Kasumi-1 (cell line): ENCODE data around the gene RBM4B.
"Not testable (repeated sequence)": the region's sequence is repeated elsewhere in the genome, so short reads cannot be mapped to it uniquely, and the experiment has no call there.

Experiments
- DNase-seq, 2 experiments: peaks; one replicate each; lab custom pipeline; 2025; lab: John Stamatoyannopoulos, UW

RBM4B gene

DNA sequence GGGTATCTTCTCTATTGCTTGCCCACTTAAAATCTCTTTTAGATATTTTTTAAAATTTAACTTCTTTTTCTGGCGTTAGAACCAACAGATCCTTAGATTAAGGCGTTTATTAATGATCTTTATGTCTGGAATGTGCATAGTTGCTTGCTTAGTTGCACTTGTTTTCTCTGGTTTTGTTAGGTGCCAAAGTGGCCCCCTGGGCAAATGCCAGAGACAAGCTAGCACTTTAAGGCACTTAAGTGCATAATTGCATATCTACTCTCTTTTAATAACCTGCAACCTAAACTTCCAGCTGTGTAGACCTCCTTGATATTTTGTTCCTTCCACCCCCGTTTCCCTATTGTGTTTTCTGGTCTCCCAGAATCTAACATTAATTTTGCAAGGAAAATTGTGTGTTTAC is 35.9 kb downstream of the RBM4B start:
- no peak for DNase-seq

DNA sequence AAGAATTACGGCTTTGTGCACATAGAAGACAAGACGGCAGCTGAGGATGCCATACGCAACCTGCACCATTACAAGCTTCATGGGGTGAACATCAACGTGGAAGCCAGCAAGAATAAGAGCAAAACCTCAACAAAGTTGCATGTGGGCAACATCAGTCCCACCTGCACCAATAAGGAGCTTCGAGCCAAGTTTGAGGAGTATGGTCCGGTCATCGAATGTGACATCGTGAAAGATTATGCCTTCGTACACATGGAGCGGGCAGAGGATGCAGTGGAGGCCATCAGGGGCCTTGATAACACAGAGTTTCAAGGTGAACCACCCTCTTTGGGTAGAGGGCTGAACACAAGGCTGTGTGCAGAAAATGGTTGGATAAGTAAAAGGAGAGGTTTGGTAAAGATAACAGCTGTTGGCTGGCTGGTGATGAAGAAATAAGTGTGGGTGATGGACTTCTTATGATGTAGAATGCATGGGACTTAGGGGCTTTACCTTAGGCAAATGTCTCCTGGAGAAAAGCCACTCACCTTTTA is 37.8 kb downstream of the RBM4B start:
- not testable (repeated sequence) for DNase-seq

DNA sequence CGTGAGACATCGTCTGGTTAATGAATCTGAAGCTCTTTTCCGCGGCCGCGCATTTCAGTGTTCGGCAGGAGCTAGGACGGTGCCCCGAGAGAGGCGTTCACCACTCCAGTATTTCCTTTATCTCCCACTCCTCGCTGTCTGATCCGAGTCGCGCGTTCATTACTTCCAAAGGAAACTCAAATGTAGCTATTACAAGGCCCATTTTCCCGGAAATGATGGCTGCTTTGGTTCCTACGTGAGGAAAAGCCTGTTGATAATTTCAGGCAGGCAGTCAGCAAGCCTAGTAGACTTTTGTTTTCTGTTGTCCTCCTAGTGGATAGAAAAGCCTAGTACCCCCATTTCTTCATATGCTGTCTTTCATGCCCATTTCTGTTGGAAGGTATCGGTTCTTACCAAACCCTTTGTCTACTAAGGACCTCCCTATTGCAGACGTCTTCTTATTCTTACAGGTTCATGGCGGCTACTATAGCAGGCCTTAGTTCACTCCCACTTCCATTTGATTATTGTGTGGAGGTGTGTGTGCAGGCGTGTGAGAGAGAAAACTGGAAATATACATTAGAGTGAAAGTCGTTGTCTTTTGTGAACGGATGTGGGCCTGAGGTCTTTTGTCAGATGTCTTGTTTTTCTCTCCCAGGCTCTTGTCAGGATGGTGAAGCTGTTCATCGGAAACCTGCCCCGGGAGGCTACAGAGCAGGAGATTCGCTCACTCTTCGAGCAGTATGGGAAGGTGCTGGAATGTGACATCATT is 38.4 kb downstream of the RBM4B start:
- peak; percentile 18 to 47 for DNase-seq

DNA sequence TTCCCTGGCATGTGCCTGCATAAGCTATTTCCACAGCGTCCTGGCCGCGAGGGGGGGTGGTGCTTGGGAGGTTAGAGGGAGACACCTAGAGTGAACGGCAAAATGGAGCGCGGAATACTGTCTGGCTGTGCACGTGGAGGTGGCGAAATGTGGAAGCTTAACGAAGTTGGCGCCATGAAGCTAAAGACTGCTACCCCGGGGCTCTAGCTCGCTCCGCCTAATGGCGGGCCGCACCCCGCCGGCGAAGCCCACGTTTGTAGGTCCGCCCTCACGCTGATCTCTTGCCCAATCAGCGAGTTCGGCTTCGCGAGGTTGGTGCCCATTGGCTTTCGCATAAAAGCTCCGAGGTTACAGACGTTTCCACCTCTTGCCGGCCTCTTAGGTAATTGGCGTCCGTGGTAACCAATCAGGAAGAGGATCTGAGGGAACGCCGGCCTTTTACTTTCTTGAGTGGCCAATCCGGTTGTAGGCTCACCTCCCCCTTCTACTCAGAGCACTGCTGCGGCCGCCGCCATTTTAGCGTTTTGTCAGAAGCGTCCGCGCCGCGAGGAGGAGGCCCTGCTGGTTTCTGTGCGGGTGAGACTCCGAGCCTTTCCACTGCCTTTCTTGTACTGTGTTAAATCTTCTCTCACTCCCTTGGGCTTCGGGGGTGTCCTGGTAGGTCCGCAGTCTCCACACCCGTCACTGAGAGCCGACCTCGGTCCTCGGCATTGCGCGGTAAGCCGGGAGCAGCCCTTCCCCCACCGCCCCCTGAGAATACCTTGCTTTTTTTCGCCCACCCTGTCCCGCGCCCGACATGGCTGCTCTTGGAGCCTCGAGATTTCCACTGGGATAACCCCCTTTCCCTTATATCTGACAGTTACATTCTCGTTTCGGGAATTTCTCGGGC is 39.3 kb downstream of the RBM4B start, which contains the start of gene RBM4:
RBM4 (plus strand) TSS at position 527 of the 889 bp plus-strand sequence. CDS start 1,009 bp downstream, outside the sequence.
- DNase-seq: peak; percentile 99 to 100

DNA sequence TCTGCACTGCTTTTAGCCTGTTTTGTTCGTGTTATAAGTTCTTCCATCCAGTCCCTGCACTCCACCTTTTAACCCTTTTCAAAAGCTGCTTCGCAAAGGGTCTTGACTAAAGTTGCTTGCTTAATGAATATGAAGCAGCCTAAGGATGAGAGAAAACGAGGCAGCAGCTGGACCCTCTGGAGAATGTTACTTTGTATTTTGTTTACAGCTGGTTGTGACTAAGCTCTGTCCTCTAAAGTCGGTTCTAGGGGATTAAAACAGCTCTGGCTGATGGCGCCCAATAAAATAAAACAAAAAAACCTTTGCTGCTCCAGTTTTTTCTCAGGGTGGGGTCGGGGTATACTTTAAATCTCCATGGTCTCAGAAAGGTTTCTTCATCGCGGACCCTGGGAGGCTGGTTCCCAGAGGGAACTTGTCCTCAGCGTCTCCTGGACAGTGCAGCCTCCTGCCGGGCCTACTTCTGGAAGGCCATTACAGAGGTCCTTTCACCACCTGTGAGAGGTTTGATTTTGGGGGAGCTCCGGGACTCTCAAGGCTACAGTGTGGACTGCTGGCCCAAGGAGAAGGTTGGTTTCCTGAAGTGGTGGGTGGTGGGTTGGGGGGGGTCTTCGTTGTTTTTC is 40.0 kb downstream of the RBM4B start:
- no peak for DNase-seq

DNA sequence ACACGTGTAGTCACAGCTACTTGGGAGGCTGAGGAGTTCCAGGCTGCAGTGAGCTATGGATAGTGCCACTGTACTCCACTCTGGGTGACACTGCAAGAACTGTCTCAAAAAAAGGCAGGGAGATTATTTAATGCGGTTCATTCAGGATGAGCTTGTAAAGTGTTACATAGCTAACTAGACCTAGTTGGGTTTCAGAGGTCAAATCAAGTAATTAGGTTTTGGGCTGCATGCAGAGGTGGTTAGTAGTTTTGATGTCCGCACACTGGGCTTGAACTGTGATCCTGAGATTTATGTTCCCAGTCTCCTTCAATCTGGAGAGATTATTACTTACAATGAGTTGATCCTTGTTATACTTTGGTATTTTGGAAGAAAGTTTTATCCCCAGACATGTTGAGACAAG is 41.3 kb downstream of the RBM4B start:
- DNase-seq: no peak

DNA sequence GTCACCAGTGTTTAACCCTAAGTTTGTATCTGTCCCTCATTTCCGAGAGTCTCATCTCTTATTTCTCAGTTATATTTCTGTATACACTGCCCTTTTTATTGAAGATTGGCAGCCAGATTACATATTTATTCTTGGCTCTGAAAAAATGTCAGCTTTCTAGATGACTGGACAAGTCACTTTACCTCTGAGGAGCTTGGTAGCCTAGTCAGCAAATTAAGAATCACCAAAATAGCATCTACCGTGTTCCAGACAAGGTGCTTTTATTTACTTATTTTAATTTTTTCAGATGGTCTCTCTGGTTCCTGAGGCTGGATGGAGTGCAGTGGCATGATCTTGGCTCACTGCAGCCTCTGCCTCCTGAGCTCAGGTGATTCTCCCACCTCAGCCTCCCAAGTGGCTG is 44.7 kb downstream of the RBM4B start:
- no peak for DNase-seq

DNA sequence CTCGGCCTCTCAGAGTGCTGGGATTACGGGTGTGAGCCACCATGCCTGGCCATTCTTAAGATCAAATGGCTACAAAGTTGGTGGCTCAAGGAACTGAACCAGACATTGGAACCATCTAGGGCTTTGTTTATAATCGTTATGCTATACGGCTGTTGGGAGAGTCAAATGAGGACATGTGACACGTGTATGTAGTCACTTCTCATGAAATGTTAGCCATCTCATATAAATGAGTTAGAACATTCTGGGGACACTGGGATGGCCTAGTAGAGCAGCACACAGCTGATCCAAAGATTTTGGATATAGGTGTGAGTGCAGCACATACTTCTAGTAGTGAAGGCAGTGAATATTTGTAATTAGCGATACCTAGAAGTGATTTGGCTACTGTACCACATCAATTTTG is 45.8 kb downstream of the RBM4B start:
- no peak for DNase-seq

DNA sequence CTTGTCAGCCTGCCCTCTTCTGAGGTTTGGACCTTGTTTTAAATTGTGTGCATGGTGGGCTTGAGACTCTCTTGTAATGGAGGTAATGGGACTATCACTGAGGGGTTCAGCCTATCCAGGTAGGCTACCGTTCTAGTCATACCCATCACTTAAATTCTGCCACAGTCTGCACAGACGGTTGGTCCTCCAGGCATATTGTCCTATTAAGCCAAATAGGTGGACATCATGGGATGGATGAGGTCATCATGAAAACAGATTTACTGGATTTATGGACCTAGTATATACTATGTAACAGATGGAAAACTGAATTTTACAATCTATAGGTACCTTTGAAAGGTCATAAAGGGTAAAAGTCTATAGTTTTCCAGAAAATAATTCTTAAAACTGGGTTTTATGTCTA is 48.3 kb downstream of the RBM4B start:
- no peak for DNase-seq

DNA sequence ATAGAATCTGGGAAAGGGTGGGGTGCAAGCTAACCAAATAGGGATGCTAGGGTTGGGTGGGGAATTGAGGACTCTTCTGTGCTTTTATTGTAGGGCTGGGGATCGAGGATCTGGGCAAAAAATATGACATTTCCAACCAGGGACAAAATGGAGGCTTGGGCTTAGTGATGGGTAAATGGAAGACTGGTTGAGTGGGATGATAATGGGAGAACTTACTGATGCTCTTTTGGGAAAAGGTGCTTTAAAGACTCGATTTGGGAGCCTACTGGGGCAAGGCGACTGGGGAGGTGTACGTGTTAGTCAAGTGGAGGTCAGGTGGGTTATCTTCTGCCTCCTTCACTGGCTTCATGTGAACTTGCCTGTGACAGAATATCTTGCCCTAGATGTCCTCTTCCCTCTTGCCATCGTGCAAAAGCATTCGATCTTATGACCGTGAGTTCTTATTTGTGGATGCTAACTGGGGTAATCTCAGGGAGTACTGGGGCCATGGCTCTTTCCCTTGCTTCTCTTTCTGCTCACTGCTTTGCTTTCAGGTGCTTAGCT is 49.6 kb downstream of the RBM4B start:
- DNase-seq: no peak

DNA sequence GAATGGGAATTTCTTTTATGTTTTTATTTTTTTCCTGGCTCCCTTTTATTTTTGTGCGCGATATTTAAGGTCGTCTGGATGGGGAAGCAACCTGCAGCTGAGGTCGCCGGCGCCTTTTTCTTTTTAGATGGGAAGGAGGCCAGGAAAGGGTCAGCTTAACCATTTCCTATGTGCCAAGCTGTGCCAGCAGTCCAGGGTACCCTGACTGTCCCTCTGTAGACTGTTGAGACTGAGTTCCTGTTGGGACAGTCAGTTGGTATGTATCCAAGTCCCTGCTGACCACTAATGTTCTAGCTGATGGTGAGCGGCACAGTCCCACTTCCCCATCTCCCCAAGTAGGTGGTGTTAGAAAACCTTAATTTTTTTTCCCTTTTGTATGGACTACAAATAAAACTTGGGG is 50.8 kb downstream of the RBM4B start:
- DNase-seq: no peak

DNA sequence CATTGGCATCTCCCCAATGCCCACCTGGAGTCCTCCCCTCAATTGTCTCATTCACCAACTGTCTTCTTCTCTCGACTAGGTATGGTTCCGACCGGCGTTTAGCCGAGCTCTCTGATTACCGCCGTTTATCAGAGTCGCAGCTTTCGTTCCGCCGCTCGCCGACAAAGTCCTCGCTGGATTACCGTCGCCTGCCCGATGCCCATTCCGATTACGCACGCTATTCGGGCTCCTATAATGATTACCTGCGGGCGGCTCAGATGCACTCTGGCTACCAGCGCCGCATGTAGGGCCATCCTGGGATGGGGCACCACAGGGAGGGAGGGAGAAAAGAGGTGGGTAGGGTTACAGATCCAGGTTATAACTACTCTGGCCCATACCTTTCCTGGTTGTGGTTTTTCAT is 51.3 kb downstream of the RBM4B start:
- no peak for DNase-seq

DNA sequence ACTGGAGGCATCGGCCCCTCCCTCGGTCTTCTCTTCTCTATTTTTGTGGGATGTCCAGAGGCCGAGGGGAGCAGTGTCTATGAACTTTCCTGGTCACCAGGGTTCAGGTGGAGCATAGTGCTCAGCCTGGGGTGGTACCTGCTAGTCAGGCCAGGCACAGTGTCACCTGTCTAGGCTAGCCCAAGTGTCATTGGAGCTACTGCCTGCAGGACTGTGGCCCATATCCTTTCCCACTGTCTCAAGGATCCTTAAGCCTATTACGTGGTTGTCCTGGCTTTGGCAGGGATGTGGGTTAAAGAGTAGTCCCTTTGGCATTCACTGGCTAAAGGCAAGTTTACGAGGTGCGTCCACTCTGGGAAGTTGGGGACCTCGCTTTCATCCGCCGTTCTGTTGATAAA is 51.9 kb downstream of the RBM4B start:
- DNase-seq: no peak

DNA sequence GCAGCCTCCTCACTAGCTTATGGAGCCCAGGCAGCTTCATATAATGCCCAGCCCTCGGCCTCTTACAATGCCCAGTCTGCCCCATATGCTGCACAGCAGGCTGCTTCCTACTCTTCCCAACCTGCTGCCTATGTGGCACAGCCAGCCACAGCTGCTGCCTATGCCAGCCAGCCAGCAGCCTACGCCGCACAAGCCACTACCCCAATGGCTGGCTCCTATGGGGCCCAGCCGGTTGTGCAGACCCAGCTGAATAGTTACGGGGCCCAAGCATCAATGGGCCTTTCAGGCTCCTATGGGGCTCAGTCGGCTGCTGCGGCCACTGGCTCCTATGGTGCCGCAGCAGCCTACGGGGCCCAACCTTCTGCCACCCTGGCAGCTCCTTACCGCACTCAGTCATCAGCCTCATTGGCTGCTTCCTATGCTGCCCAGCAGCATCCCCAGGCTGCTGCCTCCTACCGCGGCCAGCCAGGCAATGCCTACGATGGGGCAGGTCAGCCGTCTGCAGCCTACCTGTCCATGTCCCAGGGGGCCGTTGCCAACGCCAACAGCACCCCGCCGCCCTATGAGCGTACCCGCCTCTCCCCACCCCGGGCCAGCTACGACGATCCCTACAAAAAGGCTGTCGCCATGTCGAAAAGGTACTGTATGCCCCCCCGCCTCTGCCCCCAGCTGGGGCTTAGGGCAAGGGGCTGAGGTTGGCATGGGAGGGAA is 52.5 kb downstream of the RBM4B start:
- DNase-seq: no peak

DNA sequence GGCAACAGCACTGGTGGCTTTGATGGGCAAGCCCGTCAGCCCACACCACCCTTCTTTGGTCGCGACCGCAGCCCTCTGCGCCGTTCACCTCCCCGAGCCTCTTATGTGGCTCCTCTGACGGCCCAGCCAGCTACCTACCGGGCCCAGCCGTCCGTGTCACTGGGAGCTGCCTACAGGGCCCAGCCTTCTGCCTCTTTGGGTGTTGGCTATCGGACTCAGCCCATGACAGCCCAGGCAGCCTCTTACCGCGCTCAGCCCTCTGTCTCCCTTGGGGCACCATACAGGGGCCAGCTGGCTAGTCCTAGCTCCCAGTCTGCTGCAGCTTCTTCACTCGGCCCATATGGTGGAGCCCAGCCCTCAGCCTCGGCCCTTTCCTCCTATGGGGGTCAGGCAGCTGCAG is 53.2 kb downstream of the RBM4B start:
- no peak for DNase-seq

DNA sequence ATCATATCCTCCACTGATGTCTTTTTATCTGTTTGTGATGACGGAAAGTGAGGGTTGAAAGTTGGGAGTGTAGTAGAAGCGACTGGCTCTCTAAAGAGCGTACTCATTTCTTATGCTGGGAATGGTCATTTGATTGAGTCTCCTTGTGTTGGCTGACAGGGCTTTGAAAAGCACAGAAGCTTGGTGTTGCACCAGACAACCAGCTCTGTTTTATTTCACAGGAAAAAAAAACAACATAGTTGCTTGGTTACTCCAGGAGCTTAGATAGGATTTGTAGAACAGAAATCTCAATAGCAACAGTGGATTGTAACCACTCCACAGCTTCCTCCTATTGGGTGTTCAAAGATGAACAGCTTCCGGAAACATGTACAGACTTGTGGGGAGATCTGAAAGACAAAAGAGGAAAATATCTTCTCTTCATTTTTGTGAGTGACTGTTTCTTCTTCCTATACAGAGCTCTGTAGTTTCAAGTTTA is 58.6 kb downstream of the RBM4B start:
- peak; percentile 77 to 81 for DNase-seq

DNA sequence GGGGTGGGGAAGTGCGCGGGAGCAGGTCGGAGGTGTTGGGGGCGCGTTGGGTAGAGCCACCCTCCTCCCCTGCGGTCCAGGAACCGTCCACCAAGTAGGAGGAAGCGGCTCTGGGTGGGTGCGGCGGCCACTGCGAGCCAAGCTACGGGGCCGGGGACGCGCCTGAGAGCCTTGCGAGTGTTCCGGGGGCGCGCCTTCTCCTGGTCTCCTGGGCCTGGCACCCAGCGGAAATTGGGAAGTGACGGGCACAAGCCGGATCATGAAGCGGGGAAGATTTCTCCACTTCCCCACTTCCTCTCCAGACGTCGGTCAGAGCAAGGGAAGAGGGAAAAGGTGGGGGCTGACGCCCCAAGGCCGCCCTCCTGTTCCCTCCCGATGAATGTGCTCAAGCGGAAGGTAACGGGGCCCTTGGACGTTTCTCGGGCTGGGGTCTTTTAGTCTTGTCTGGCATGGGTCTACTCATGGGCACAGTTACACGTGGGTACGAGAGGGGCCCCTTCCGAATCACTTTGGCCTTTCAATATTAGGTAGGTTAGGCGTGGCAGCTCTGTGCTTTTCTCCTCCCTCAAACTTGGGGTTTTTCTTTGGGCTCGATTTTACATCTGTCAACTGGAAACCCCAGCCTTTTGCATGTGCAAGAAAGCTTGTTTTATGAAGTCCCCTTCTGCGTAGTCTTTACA is 60.4 kb downstream of the RBM4B start:
- DNase-seq: peak; percentile 69 to 71

DNA sequence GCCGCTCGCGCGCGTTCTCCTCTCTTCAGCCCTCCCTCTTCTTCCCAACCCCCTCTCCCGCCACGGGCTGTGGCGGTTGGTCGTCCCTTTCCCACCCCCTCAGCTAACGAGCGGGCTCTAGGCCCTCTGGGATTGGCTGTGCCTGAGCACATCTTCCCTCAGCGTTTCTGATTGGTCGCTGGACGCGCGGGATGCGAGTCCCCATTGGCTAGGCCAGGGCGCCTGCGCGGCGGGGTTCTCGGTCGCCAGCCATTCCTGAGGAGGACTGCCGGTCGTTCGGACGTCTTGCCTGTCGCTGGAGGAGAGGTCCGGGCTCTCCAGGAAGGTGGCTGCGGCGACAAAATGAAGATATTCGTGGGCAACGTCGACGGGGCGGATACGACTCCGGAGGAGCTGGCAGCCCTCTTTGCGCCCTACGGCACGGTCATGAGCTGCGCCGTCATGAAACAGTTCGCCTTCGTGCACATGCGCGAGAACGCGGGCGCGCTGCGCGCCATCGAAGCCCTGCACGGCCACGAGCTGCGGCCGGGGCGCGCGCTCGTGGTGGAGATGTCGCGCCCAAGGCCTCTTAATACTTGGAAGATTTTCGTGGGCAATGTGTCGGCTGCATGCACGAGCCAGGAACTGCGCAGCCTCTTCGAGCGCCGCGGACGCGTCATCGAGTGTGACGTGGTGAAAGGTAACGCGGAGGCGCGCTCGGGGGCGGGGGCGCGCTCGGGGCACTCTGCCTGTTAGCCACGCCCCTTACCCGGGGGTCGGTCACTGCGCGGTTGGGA is 61.1 kb downstream of the RBM4B start, which contains the start of gene RBM14:
RBM14 (plus strand) TSS at position 252 of the 776 bp plus-strand sequence; CDS start at position 343, 91 bp downstream.
- peak; percentile 98 for DNase-seq
